NCI-H1092 treated with DMSO at 0.1 percent for 48 hours (cell line): ENCODE data around the gene HDAC4.
A peak's percentile ranks its signal among the peaks of the same experiment; 100 is the strongest.

ENCODE experiments used
- DNase-seq: peaks from one replicate; lab custom pipeline; 2025; lab: John Stamatoyannopoulos, UW

HDAC4 gene

GRCh38 chr2:239326831-239327535 lies 73.8 kb downstream of the HDAC4 start:
- DNase-seq = no peak

- no peak for DNase-seq
Observed at GRCh38 chr2:239324456-239324855, 76.4 kb downstream of the HDAC4 start.

- DNase-seq = no peak
Observed at GRCh38 chr2:239323447-239323846, 77.4 kb downstream of the HDAC4 start.

- DNase-seq = no peak
Observed at GRCh38 chr2:239322416-239323086, 78.3 kb downstream of the HDAC4 start.

GRCh38 chr2:239321596-239322415 lies 79.0 kb downstream of the HDAC4 start:
- DNase-seq = no peak

- DNase-seq = no peak
Observed at GRCh38 chr2:239318790-239319661, 81.8 kb downstream of the HDAC4 start.

- DNase-seq = no peak
Observed at GRCh38 chr2:239318151-239318611, 82.6 kb downstream of the HDAC4 start.

- DNase-seq = no peak
Observed at GRCh38 chr2:239316562-239317465, 84.0 kb downstream of the HDAC4 start.

- DNase-seq = no peak
Observed at GRCh38 chr2:239315308-239315707, 85.5 kb downstream of the HDAC4 start.

GRCh38 chr2:239313776-239314175 lies 87.0 kb downstream of the HDAC4 start:
- DNase-seq = no peak

- DNase-seq = no peak
Observed at GRCh38 chr2:239312741-239313667, 87.8 kb downstream of the HDAC4 start.

- no peak for DNase-seq
Observed at GRCh38 chr2:239312081-239312511, 88.7 kb downstream of the HDAC4 start.

GRCh38 chr2:239311132-239312040 lies 89.4 kb downstream of the HDAC4 start:
- peak; percentile 48 for DNase-seq

- no peak for DNase-seq
Observed at GRCh38 chr2:239310401-239311061, 90.3 kb downstream of the HDAC4 start.

- no peak for DNase-seq
Observed at GRCh38 chr2:239309398-239310245, 91.2 kb downstream of the HDAC4 start.

GRCh38 chr2:239308661-239309397 lies 92.0 kb downstream of the HDAC4 start:
- DNase-seq = no peak
